ENCODE data around the gene MGAT4D.
"Not testable (repeated sequence)": the region's sequence is repeated elsewhere in the genome, so short reads cannot be mapped to it uniquely, and the experiment has no call there.

Gene MGAT4D

DNA sequence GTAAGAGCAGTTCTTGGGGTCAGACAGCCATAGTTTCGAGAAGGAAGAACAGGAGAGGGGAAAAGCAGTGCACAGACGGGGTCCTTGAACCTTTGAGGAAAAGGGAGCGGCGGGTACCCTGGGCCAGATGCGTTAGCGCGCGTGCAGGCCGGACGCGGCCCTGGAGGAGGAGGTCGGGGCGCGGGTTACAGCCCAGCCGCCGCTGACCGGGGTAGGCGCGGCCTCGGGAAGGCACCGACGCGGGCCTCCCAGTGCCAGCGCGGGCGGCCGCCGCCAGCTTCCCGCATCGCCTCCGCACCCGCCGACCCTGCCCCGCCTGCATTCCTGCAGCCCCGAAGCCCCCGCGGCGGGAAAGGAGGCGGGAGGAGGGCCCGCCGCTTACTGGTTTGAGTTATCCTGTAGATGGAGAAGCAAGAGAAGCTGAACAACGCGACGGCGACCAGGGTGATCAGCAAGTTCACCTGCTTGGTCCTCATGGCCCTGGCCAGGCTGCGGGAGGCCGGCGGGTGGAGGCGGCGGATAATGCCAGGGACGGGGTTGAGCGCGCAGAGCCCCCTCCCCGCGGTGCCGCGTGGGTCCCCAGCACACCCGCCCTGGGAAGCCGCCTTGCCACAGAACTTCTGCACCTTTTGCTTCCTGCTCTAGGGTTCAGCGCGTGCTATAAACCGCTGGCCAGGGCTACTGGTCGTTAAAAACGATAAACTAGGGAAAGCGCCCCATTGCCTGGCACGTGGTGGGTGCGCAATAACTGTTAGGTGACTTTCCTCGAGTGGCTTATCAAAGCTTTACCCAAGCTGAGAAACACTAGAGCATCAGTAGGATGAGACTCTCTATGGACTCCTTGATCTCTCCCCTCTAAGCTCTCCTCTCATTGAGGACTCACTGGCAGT, at the start of gene MGAT4D:
MGAT4D (minus strand) TSS at position 547 of the 890 bp plus-strand sequence; CDS start at position 476, 71 bp downstream.
- no peak for DNase-seq

DNA sequence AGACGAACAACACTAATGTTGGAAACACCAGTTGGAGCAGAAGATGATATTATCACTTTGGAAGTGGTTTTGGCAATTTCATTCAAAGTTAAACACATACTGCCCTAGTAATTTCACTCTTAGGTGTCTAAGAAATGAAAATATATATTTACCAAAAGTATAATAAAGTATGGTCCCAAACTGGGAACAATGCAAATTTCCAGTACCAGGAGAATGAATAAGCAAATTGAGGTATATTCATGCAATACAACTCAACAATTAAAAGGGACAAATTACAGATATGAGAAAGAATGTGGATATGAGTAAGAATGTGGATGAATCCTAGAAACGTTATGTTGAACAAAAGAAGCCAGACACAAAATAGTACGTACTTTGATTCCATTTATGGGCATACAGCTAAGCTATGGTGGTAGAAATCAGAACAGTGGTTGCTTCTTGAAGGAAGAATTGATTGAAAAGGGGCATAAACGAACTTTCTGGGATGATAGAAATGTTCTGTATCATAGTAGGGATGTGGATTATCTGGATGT, 35.9 kb upstream of the MGAT4D start:
- DNase-seq: no peak

DNA sequence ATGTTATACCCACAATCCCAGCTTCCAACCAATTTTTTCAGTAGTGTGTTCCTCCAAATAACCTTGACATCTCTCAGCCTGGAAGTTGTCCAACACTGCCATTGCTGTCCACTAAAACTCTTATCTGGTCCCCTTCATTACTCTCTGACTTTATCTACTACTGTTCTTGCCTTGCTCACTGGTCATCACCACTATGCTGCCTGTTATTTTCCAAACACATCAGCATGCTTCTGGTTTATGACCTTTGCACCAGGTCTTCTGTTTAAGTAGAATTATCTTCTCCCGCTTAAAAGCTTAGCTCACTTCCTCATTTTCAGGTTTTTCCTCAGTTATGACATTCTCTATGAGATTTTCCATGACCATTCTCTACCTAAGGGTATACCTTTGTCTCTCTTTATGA, 31.3 kb upstream of the MGAT4D start:
- no peak for DNase-seq

DNA sequence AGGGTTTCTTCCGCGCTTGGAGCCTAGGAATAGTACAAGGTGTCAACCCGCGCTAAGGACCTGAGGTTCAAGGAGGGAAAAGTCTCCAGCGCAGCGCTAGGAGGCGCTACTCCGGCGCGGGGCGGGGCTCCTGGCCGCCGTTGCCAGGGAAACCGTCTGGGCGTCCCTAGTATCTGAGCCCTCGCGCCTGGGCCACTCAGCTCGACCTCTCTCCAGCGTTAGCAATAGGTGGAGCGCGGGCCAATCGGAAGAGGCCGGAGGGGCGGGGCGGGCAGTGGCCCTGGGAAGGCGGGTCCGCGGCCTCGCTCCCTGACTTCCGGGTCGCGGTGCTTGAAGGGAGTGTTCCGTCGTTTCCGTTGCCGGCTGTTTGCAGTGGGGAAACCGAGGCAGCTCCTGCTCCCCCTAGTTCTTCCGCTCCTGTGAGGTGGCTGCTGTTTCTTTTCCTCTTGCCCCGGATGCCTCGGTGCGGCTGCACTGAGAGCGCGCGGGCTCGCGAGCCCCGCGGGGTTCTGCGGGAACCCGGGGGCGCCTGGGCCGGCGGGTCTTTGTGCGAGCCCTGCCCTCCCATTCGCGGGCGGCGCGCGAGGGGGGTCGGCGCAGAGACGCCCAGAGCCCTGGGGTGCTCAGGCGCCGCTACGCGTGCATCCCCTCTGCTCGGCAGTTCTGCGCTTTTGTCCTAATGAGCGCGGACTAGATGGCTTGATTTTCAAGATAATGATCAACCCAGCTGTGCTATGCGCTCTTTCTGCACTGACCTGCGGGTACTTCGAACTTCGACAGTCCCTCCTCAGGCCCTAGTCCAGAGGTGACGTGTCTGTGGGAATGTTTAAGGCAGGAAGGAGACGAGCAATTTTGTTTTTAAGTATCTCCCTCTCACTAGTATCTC, 26.0 kb upstream of the MGAT4D start, which contains the start of gene ELMOD2:
ELMOD2 (plus strand) TSS at position 312 of the 886 bp plus-strand sequence. CDS start 1,261 bp downstream, outside the sequence.
- DNase-seq: peak; percentile 93

DNA sequence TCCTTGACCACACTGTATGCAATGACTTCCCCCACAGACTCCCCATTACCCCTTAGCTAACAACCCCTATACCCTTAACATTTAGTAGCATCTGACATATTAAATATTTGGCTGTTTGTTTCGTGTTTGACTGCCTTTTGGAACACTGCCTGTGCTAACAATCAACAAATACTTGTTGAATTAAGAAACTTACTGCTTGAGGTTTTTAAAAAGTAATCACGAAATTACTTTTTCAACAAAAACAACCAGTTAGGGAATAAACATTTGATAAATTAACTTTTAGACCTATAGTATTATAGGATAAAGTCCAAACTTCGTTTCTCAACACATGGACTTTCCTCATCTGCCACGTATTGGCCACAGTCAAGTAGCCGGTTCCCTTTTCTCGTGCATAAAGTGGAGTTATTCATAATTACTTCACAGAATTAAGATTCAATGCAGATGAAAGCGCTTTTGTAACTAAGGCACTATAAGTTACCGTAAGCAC, 25.3 kb upstream of the MGAT4D start:
- DNase-seq: no peak

DNA sequence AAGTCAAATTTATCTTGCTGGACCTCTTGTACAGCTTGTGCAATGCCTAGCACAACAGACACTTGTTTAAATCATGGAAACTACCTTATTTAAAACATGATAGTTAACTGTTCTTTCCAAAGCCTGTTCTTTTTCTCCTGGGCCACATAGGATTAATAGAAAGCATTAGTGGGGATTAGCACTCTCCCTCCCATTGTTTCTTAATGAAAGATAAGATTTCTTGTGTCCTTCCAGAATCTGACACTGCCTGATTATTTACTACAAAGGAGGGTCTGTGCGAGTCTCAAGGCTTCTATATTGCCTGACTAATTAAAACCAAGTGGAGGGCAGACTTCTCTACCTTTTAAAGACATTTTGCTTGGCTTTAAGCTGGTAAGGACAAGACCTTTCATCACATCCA, 17.3 kb upstream of the MGAT4D start:
- DNase-seq: no peak

DNA sequence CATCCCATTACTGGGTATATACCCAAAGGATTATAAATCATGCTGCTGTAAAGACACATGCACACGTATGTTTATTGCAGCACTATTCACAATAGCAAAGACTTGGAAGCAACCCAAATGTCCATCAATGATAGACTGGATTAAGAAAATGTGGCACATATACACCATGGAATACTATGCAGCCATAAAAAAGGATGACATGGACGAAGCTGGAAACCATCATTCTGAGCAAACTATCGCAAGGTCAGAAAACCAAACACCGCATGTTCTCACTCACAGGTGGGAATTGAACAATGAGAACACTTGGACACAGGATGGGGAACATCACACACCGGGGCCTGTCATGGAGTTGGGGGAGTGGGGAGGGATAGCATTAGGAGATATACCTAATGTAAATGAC, 15.7 kb upstream of the MGAT4D start:
- not testable (repeated sequence) for DNase-seq

DNA sequence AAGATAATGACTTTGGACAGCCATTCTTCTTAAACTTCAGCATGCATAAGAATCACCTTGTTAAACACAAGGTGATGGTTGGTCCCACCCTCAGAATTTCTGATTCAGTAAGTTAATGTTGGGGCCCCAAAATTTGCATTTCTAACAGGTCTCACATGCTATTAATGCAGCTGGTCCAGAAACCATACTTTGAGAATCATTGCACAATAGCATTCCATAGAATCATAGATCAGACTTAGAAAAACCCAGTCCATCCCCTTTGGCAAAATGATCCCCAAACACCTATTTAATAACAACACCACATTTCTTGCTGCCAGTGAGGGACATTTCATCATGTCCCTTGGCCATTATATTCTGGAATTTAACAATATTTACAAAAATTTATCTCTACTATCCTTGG, 6.2 kb upstream of the MGAT4D start:
- no peak for DNase-seq

DNA sequence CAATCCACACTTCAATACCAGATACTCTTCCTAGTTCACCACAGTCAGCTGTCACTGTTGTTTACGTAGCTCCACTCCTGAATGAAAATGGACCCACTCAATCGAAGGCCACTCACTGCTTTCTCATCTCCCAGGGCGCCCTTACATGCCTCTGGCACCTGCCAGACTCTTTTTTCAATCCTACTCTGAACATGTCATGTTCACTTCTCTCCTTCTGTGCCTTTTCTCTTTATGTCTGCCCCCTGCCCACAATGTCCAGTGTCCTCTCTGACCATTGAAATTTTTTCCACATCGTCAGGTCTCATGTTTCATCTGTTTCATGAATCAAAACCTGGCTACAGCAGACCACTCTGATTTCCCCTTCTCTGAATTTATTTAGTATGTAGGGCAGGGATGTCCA, 1.3 kb upstream of the MGAT4D start:
- DNase-seq: no peak

DNA sequence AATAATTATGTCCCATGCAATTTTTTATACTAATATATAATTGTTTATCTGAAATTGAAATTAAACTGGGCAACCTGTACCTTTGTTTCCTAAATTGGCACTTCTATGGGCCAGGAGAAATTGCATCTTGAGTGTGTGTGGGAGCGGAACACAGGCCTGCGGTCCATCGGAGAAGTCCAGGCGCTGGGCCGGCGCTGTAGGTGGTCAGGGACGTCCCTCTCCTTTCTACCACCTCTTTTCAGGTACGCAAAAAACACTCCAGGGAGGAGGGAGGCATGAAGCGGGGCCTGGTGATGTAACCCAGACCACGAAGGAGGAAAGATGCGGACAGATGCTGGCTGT, 717 bp downstream of the MGAT4D start:
- DNase-seq: no peak

DNA sequence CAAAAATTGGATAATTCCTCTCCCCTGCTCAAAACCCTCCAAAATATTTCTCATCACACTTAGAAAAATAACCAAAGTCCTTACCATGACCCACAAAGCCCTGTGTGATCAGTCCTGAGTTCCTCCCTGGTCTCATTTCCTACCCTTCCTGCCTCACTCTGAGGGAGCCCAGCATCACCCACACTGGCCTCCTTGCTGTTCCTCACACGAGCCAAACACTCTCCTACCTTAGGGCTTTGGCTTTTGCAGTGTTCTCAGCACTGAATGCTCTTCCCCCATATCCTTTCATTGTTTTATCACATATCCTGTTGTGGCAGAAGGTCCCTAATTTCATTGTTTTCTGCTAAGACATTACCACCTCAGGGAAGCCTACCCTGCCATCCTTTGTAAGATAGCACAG, 12.2 kb downstream of the MGAT4D start:
- no peak for DNase-seq

DNA sequence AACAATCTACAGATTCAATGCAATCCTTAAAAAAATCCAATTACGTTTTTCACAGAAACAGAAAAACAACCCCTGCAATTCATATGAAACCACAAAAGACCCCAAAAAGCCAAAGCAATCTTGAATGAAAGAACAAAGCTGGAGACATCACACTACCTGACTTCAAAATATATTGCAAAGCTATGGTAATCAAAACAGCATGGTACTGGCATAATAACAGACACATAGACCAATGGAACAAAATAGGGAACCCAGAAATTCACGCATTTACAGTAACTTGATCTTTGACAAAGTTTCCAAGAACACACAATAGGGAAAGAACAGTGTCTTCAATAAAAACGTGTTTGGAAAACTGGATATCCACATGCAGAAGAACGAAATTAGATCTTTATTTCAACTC, 14.6 kb downstream of the MGAT4D start:
- no peak for DNase-seq

DNA sequence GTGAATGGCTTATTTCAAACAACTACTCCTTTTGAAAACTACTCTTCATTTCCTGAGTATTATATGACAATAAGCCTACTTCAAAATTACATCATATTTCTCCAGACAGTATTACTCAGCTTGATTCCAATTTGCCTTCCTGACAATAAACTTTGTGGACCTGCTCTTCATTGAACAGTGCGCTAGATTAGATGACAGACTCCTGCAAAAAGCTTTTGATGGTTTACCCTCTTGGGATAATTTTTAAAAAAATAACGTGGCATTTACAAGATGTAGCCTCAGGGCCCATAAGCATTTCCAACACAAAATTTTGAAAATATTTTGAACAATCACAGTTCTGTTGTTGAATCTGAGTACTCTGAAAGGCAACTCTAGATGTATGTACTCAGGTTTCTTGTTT, 25.9 kb downstream of the MGAT4D start:
- DNase-seq: no peak

DNA sequence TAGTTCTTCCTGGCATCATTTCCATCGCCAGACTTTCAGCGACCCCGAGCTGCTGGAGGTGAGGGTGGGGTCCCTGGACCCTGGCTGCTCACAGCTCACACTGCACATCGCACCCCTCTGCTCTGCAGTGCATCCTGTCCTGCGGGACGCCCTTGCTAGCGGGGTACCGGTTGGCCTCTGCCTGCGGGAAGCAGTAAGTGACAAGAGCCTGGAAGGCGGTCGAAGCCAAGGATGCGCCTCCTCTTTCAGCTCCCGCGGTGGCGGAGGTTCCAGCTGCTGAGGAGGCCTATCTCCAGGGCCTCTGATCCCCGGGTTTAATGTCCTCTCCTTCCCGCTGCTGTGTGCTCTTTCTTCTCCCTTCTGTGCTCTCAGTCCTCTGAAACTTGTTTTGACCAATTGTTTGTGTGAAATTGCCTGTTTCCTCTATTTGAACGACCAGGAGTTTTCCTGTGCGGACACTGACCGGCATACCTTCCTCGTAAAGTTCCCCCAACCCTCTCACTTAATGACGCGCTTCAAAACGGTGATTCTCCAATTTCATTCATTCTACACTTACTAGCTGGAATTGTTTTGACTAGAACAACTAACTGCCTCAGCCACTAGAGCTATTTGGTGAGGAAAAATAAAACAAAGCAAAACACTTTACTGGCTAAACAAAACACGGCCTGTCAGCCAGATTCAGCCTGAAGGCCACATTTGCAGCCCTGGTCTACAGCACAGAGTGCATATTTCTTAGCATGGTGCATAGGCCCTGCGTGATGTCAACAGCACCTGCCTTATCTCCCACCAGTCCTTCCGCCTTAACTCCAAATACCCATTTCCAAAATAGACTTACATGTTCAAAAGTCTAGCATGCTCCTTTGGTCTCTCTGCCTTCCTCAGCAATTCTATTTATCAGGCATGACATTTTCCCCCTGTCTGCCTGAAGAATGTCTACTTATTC, 28.0 kb downstream of the MGAT4D start:
- DNase-seq: no peak

DNA sequence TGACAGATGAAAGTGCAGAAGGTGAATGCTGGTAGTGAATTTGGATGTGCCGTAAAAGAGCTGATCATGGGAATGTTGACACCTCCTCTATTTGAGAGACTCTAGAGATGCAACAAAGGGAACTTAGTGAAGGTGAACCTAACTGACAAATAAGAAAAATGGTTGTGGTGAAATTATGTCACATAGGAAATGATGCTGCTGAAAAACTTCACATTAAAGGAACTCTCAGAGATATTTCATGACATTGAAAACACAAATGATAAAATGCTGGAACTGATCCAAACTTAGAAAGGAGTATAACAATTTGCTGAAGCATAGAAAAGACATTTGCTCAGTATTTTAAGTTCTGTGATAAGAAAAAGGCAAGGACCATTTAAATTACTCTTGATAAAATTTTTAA, 31.9 kb downstream of the MGAT4D start:
- no peak for DNase-seq

DNA sequence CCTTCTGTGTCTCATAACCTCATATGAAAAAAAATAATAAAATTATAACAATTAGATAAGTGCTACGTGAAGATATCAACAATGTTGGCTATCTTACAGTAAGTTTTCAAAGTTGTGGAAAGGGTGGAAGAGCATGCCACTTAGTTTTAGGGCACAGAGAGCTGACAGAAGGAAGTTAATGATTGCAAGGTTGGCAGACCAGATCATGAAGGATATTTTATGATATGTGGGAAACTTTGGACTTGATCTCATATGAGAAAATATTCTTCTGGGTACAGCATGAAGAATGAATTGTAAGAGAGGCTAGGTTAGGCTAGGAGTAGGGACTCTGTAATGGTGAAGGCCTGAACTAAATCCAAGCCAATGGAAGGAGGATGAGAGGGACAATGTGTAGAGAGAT, 34.5 kb downstream of the MGAT4D start:
- DNase-seq: no peak

DNA sequence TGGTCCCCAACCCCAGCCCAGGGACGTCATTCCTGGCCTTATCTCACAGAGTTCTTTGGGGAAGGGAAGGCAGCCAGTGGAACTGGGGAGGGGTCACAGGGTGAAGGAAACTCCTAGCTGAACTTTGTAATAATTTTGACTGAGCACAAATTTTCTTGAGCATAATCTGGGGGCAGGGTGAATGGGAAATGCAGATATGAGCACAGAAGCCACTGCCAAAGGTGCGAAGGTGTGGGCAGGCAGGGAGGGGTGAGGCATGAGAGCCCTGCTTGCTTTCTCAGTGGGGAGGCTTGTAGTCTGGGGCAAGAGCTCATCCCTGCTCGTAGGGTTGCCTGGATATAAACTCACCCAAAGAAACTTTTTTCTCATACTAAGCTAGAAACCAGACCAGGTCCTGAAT, 34.9 kb downstream of the MGAT4D start:
- DNase-seq: no peak

DNA sequence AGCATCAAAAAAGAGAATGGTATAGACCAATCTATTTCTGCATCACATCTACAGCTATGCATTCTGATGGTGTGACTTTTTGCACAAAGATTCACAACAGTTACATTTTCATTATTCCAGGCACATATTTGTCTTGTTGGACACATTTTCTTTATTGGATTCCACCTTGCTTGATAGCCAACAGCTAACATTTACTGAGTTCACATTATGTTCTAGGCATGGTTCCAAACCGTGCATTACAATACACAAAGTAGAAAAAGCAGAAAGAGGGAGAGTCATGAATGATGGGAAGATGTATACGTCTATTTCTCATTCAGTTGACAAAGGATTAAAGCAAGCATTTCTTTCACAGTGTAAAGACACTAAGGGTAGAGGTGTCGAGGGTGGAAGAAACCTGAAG, 47.7 kb downstream of the MGAT4D start:
- no peak for DNase-seq

DNA sequence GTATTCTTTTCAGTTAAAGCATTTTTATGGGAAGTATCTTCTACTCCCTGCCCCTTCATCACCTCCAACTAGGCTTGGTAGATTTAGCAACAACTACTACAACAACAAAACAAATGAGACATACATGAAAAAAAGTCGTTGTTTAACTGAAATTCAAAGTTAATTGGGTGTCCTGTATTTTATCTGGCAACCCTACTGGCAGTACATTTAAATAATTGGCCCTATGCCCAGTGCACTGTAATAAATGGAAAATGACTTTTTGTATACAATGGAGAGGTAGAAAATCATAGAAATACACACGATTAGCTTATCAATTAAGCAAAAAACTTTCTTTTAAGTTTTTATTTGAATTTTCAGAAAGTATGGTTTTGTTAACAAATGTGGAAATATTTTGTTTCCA, 49.3 kb downstream of the MGAT4D start:
- no peak for DNase-seq

DNA sequence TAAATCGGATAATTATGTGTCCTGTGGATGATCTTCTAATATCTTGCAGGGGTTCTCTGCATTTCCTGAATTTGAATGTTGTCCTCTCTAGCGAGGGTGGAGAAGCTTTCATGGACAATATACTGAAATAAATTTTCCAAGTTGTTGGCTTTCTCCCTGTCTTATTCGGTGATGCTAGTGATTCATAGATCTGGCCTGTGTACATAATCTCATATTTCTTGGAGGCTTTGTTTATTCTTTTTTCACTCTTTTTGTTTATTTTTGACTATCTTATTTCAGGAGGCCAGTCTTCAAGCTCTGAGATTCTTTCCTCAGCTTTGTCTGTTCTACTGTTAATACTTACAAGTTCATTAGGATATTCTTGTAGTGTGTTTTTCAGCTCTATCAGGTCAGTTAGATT, 49.9 kb downstream of the MGAT4D start:
- no peak for DNase-seq

DNA sequence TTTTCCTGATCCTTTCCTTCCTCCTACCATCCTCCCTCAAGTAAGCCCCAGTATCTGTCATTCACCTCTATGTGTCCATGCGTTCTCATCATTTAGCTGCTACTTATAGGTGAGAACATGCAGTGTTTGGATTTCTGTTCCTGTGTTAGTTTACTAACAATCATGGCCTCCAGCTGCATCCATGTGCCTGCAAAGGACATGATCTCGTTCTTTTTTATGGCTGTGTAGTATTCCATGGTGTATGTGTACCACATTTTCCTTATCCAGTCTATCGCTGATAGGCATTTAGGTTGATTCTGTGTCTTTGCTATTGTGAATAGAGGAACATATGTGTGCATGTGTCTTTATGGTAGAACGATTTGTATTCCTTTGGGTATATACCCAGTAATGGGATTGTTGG, 53.7 kb downstream of the MGAT4D start:
- not testable (repeated sequence) for DNase-seq

DNA sequence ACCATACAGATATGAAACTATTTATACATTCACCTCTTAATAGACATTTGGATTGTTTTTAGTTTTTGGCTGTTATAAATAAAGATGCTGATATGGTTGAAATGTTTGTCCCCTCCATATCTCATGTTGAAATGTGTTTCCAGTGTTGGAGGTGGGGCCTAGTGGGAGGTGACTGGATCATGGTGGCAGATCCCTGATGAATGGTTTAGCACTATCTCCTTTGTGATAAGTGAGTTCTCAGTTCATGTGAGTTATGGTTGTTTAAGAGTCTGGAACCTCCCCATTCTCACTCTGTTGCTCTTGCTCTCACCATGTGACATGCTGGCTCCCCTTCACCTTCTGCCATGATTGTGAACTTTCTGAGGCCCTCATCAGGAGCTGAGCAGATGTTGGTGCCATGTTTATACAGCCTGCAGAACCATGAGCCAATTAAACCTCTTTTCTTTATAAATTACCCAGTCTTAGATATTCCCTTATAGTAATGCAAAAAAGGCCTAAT, 58.4 kb downstream of the MGAT4D start:
- DNase-seq: no peak
